Lower lobe of right lung (tissue), 2 donors: ENCODE data around the gene ASB4. TPM values are rescaled to one million over a fixed set of nuclear protein-coding genes. Genes with fewer than 3 reads are reported as not detected.

Experiments used
- ATAC-seq, 2 donors: fragments of 200-7000 bp; cut with Tn5 transposase; one replicate each; pipeline ENCODE4 v1.9.1; 2020 to 2022; ENCODE audit warnings: mild to moderate bottlenecking in 2 of 2, moderate library complexity in 2 of 2
- DNase-seq: peaks from one replicate; pipeline ENCODE4 v3.0.0-alpha.2; 2020
- H3K27ac ChIP-seq: fragments of 200-600 bp; one replicate; pipeline ENCODE4 v1.8.0; 2022
- H3K27me3 ChIP-seq: fragments of 200-600 bp; one replicate; pipeline ENCODE4 v1.8.0; 2022; ENCODE audit warnings: low read depth
- H3K36me3 ChIP-seq: fragments of 200-600 bp; one replicate; pipeline ENCODE4 v1.8.0; 2022; ENCODE audit warnings: mild to moderate bottlenecking
- H3K4me1 ChIP-seq: fragments of 200-600 bp; one replicate; pipeline ENCODE4 v1.8.0; 2022
- H3K4me3 ChIP-seq: fragments of 200-600 bp; one replicate; pipeline ENCODE4 v1.8.0; 2022; ENCODE audit warnings: mild to moderate bottlenecking
- H3K9me3 ChIP-seq: fragments of 200-600 bp; one replicate; pipeline ENCODE4 v1.8.0; 2022
- CTCF ChIP-seq: fragments of 200-600 bp; IDR thresholded peaks from one replicate; pipeline ENCODE4 v1.8.0; 2022; ENCODE audit warnings: antibody characterized with exemption, mild to moderate bottlenecking
- intact Hi-C: fragments of 100-400 bp; cut with DNase I; formaldehyde crosslinking; loops from one replicate; pipeline ENCODE4 v1.11.0; 2022
- total RNA-seq: library from RNA; stranded (reverse); fragmentation: NEBNext Ultra II Directional; extraction: Animal tissue kit (Norgen Biotek cat#: 25700); gene quantifications from one replicate; pipeline ENCODE4 v1.2.1, GENCODE V29; 2021
- donor health status: DM: no; HTN: yes; CAD: no; lungs with severe emphysema.

ASB4 gene
- total RNA-seq, 1 donor from 2014 or later: 0.50 TPM

DNA sequence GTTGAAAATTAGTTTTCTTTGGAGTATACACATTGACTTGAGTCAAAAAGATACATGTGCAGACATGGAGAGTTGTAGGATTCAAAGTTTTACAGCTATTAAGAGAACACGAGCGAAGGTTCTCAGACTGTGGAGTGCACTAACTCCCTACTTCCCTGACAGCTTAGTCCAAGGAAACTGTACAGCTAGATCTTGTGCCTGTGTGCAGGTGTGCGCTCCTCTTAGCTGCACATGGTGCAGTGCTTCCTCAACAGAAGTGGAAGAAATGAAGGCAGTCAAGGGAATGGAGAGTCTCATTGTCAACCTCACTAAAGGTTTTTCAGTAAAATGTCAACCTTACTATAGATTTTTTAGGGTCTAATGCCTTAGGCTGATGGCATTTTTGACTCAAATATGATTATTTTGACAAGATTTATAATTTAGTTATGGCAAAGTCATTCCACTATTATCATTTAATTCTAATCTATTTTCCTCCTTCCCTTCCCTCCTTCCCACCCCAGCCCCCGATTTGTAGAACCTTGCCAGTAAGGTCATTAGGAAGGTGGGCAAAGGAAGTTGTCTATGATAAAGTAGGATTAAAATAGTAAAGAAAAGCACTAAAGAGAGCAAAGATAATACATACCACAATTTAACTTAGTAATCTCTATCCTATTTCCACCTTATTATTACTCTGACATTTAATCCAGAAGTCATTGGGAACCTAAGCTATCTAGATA, 97.0 kb downstream of the ASB4 start:
- peak in 1 of 2 donors; percentile 23 for ATAC-seq
- H3K27me3 ChIP-seq: no peaks in the 10 kb centered on the region
- no peak overlapping the region for H3K27ac ChIP-seq
- TF ChIP-seq CTCF: no peak
- no peak for DNase-seq
- H3K4me1 ChIP-seq: peaks cover 20% of the 10 kb centered on the region
- peaks cover 44% of the 10 kb centered on the region for H3K36me3 ChIP-seq
- no peaks in the 10 kb centered on the region for H3K9me3 ChIP-seq
- intact Hi-C loops: no loop called here
- H3K4me3 ChIP-seq: no peak overlapping the region

- DNase-seq (no peak), ATAC-seq (no peak)
- intact Hi-C loops: no loop called here
Observed at GRCh38 chr7:95583834-95584621, 98.3 kb downstream of the ASB4 start.

DNA sequence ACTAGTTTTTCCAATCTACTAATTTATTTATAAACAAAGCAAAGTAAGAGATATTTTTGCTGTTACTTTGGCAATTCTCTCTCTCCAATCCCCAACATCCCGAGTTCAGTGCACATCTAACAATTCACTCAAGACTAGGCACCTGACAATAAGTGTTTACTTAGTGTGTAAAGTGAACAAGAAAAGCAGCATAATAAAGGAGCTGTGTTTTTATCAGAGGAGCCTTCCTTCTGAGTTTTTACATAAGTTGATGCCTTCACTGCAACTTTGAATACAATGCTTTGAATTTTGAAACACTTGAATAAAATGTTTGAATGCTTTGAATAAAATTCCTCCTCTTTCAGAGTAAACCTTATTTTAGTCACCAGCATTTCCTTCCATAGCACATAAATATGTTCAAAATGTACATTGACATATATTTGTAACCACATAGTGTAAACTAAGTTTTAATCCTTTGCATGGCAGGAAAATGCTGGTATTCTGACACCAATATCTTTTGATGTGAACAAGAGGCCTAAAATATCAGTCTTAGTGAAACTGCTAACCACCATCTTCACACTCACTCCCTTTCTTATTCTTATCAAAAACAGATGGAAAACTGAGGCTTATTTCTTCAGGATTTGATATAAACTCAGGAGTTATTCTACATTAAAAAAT, 99.2 kb downstream of the ASB4 start:
- Histone ChIP-seq H3K4me1 (peaks cover 38% of the 10 kb centered on the region), H3K9me3 (no peaks in the 10 kb centered on the region), H3K27ac (no peak overlapping the region), H3K27me3 (no peaks in the 10 kb centered on the region), H3K4me3 (no peak overlapping the region), H3K36me3 (peaks cover 66% of the 10 kb centered on the region)
- ATAC-seq (no peak), DNase-seq (no peak)
- intact Hi-C loops: no loop called here
- no peak for TF ChIP-seq CTCF

More at GRCh38 chr7:95583834-95584621, 98.3 kb downstream of the ASB4 start:
- Histone ChIP-seq H3K27me3 (no peaks in the 10 kb centered on the region), H3K36me3 (peaks cover 57% of the 10 kb centered on the region), H3K4me1 (peaks cover 30% of the 10 kb centered on the region), H3K9me3 (no peaks in the 10 kb centered on the region), H3K4me3 (no peak overlapping the region), H3K27ac (no peak overlapping the region)
- TF ChIP-seq CTCF: no peak

GRCh38 chr7:95585426-95585789, 99.7 kb downstream of the ASB4 start:
- H3K27ac ChIP-seq: no peak overlapping the region
- H3K4me3 ChIP-seq: no peak overlapping the region
- peaks cover 43% of the 10 kb centered on the region for H3K4me1 ChIP-seq
- no peaks in the 10 kb centered on the region for H3K27me3 ChIP-seq
- H3K9me3 ChIP-seq: no peaks in the 10 kb centered on the region
- intact Hi-C loops: no loop called here
- peaks cover 71% of the 10 kb centered on the region for H3K36me3 ChIP-seq
- DNase-seq (no peak), ATAC-seq (peak in 1 of 2 donors; percentile 19)
- TF ChIP-seq CTCF: no peak

DNA sequence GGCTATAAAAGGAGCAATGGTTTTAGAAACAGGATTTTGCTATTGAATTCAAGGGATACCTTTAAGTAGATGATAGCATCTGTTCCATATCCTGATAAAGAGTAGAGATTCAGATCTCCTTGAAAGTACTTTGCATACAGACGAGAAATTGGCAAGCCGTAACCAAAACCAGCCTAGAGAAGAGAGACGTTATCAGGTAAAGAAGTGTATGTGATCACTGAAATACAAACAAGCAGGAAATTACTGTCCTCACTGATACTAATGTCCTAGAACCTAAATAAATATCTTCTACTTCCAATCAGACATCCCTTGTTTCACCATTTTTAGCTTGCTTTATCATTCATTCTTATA, 101.2 kb downstream of the ASB4 start:
- intact Hi-C loops: no loop called here
- peak overlapping the region; percentile 12 for H3K4me3 ChIP-seq
- no peaks in the 10 kb centered on the region for H3K27me3 ChIP-seq
- peak overlapping the region; percentile 7 for H3K27ac ChIP-seq
- no peaks in the 10 kb centered on the region for H3K9me3 ChIP-seq
- H3K36me3 ChIP-seq: peaks cover 86% of the 10 kb centered on the region
- DNase-seq: no peak
- ATAC-seq: no peak
- H3K4me1 ChIP-seq: peaks cover 56% of the 10 kb centered on the region
- no peak for TF ChIP-seq CTCF
